Measurements from ENCODE around the gene WASF2.
"Not testable (repeated sequence)": the region's sequence is repeated elsewhere in the genome, so short reads cannot be mapped to it uniquely, and the experiment has no call there.

WASF2 gene

GRCh38 chr1:27447883-27448282 is 42.1 kb downstream of the WASF2 start:
- no peak for DNase-seq

GRCh38 chr1:27447399-27447798 is 42.6 kb downstream of the WASF2 start:
- no peak for DNase-seq

GRCh38 chr1:27446496-27447020 is 43.4 kb downstream of the WASF2 start:
- no peak for DNase-seq

- DNase-seq: no peak
Measured at GRCh38 chr1:27445177-27445936, 44.6 kb downstream of the WASF2 start.

GRCh38 chr1:27444632-27445031 is 45.3 kb downstream of the WASF2 start:
- DNase-seq: no peak

GRCh38 chr1:27439150-27439549 is 50.8 kb downstream of the WASF2 start:
- DNase-seq: no peak

- no peak for DNase-seq
Measured at GRCh38 chr1:27438621-27439061, 51.3 kb downstream of the WASF2 start.

GRCh38 chr1:27436204-27437159 is 53.5 kb downstream of the WASF2 start:
- no peak for DNase-seq

GRCh38 chr1:27435566-27436203 is 54.3 kb downstream of the WASF2 start:
- no peak for DNase-seq

GRCh38 chr1:27433706-27434105 is 56.3 kb downstream of the WASF2 start:
- no peak for DNase-seq

- not testable (repeated sequence) for DNase-seq
Measured at GRCh38 chr1:27432725-27433124, 57.2 kb downstream of the WASF2 start.

GRCh38 chr1:27431601-27431940 is 58.4 kb downstream of the WASF2 start:
- no peak for DNase-seq

GRCh38 chr1:27430903-27431600 is 58.9 kb downstream of the WASF2 start:
- no peak for DNase-seq

- DNase-seq: no peak
Measured at GRCh38 chr1:27429029-27429425, 60.9 kb downstream of the WASF2 start.

GRCh38 chr1:27428316-27429028 is 61.5 kb downstream of the WASF2 start:
- no peak for DNase-seq

GRCh38 chr1:27427816-27428315 is 62.1 kb downstream of the WASF2 start:
- DNase-seq: no peak

GRCh38 chr1:27427329-27427728 is 62.6 kb downstream of the WASF2 start:
- no peak for DNase-seq

GRCh38 chr1:27423709-27424108 is 66.3 kb downstream of the WASF2 start:
- no peak for DNase-seq

- peak; percentile 24 for DNase-seq
Measured at GRCh38 chr1:27418326-27419185, 71.4 kb downstream of the WASF2 start.

GRCh38 chr1:27417713-27418112 is 72.3 kb downstream of the WASF2 start:
- no peak for DNase-seq
